Neural progenitor cell (in vitro differentiated cells): Measurements from ENCODE around the gene RAB11FIP3. TPM values are rescaled to one million over a fixed set of nuclear protein-coding genes. Genes with fewer than 3 reads are reported as not detected.
A peak's percentile ranks its signal among the peaks of the same experiment; 100 is the strongest.

Experiments used
- DNase-seq: peaks from one replicate; pipeline ENCODE4 v3.0.0-alpha.2; 2016; ENCODE audit warnings: low spot score
- H2AFZ ChIP-seq: fragments of 200-600 bp; sonication (generic); replicated peaks from 2 replicates; pipeline ENCODE4 v1.6.1; 2016; ENCODE audit warnings: antibody characterized with exemption
- H3F3A ChIP-seq: fragments of 200-600 bp; sonication (generic); 2 replicates; pipeline ENCODE4 v1.6.1; 2016; ENCODE audit warnings: antibody characterized with exemption, low read depth
- H3K27ac ChIP-seq: fragments of 200-600 bp; sonication (generic); 2 replicates; pipeline ENCODE4 v1.5.1; 2016; ENCODE audit warnings: mild to moderate bottlenecking
- H3K27me3 ChIP-seq: fragments of 200-600 bp; sonication (generic); 2 replicates; pipeline ENCODE4 v1.6.1; 2016; ENCODE audit warnings: mild to moderate bottlenecking, moderate library complexity
- H3K36me3 ChIP-seq: fragments of 200-600 bp; sonication (generic); 2 replicates; pipeline ENCODE4 v1.5.1; 2016
- H3K4me1 ChIP-seq: fragments of 200-600 bp; sonication (generic); 2 replicates; pipeline ENCODE4 v1.6.1; 2016; ENCODE audit warnings: mixed run types
- H3K4me2 ChIP-seq: fragments of 200-600 bp; sonication (generic); 2 replicates; pipeline ENCODE4 v1.6.1; 2016
- H3K4me3 ChIP-seq: fragments of 200-600 bp; sonication (generic); 2 replicates; pipeline ENCODE4 v1.5.1; 2016
- H3K79me2 ChIP-seq: fragments of 200-600 bp; sonication (generic); 2 replicates; pipeline ENCODE4 v1.6.1; 2016; ENCODE audit warnings: low read depth
- H3K9ac ChIP-seq: fragments of 200-600 bp; sonication (generic); 2 replicates; pipeline ENCODE4 v1.6.1; 2016
- H3K9me3 ChIP-seq: fragments of 200-600 bp; sonication (generic); 2 replicates; pipeline ENCODE4 v1.5.1; 2016; ENCODE audit warnings: low read depth
- H4K20me1 ChIP-seq: fragments of 200-600 bp; sonication (generic); 2 replicates; pipeline ENCODE4 v1.6.1; 2016; ENCODE audit warnings: low read depth
- H3K27ac Mint-ChIP-seq: 3 replicates; pipeline ENCODE4 v1.8.0; 2021; ENCODE audit warnings: mixed read lengths
- H3K27me3 Mint-ChIP-seq: 2 replicates; pipeline ENCODE4 v1.8.0; 2022; ENCODE audit warnings: low read depth, mild to moderate bottlenecking, inconsistent platforms, moderate library complexity, mixed read lengths; ENCODE audit not compliant: insufficient read depth
- H3K36me3 Mint-ChIP-seq: 3 replicates; pipeline ENCODE4 v1.8.0; 2021; ENCODE audit warnings: mixed read lengths
- H3K4me1 Mint-ChIP-seq: 3 replicates; pipeline ENCODE4 v1.8.0; 2021; ENCODE audit warnings: mixed read lengths
- H3K4me3 Mint-ChIP-seq: 3 replicates; pipeline ENCODE4 v1.8.0; 2021; ENCODE audit warnings: mild to moderate bottlenecking, moderate library complexity, mixed read lengths
- H3K9me3 Mint-ChIP-seq: 3 replicates; pipeline ENCODE4 v1.8.0; 2020; ENCODE audit warnings: mixed read lengths
- EZH2 ChIP-seq: fragments of 200-600 bp; sonication (generic); IDR thresholded peaks from 2 replicates; pipeline ENCODE4 v1.6.1; 2017; ENCODE audit warnings: antibody characterized with exemption, mild to moderate bottlenecking, moderate library complexity
- EZH2phosphoT487 ChIP-seq: fragments of 200-600 bp; sonication (generic); IDR thresholded peaks from 2 replicates; pipeline ENCODE4 v1.6.1; 2017; ENCODE audit warnings: antibody characterized with exemption
- total RNA-seq: library from RNA; depleted of rRNA; stranded (reverse); fragments of >200 nt; gene quantifications from 2 replicates; pipeline ENCODE4 v1.2.3, GENCODE V29; 2015; ENCODE audit warnings: low replicate concordance
- TF ChIP-seq, protein P1 (sequence below): fragments of 200-600 bp; sonication (generic); IDR thresholded peaks from 2 replicates; pipeline ENCODE4 v1.5.1; 2017; ENCODE audit warnings: antibody characterized with exemption, mild to moderate bottlenecking

RAB11FIP3 gene
- total RNA-seq, 1 donor from 2014 or later, result 15.5 TPM

DNA sequence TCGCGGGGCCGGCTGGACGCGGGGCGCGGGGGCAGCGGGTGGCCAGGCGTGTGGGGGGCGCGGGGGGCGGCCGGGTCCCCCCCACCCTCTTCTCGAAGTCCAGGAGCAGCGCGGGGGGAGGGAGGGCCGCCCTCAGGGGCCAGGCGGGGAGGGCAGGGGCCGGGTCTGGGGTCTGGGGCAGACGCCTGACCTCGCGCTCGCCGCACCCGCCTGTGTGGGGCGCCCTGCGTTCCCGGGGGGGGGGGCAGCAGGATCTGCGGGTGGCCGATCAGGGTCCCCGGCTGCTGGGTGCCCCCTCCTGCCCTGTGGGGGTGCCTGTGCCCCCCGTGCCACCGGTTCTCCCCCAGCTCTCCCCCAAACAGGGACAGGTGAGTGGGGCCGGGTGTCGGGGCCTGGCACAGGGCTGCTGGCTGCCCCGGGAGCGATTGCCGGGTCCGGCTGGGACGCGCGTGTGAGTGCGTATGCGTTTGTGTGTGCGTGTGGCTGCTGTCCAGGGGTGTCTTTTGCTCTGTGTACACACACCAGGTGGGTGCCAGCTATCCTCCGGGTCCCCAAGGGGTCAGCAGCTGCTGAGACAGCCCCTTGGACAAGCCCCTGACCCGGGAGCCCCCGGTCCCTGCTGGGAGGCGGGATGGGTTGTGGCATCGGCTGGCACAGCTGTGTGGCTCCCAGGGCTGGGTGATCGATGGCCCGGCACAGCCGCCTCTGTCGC lies 135.4 kb downstream of the RAB11FIP3 start:
- no peak overlapping the region for H3K27ac ChIP-seq
- H2AFZ ChIP-seq, result no peak overlapping the region
- peaks cover 8% of the 10 kb centered on the region for H3F3A ChIP-seq
- H3K4me3 ChIP-seq, result no peak overlapping the region
- H3K9ac ChIP-seq, result no peak overlapping the region
- TF ChIP-seq, protein P1, sequence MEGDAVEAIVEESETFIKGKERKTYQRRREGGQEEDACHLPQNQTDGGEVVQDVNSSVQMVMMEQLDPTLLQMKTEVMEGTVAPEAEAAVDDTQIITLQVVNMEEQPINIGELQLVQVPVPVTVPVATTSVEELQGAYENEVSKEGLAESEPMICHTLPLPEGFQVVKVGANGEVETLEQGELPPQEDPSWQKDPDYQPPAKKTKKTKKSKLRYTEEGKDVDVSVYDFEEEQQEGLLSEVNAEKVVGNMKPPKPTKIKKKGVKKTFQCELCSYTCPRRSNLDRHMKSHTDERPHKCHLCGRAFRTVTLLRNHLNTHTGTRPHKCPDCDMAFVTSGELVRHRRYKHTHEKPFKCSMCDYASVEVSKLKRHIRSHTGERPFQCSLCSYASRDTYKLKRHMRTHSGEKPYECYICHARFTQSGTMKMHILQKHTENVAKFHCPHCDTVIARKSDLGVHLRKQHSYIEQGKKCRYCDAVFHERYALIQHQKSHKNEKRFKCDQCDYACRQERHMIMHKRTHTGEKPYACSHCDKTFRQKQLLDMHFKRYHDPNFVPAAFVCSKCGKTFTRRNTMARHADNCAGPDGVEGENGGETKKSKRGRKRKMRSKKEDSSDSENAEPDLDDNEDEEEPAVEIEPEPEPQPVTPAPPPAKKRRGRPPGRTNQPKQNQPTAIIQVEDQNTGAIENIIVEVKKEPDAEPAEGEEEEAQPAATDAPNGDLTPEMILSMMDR, result no peak
- TF ChIP-seq EZH2 (peak; percentile 82), EZH2phosphoT487 (peak; percentile 88)
- no peak for DNase-seq
- H3K27me3 Mint-ChIP-seq, result peaks cover 22% of the 10 kb centered on the region
- peaks cover 11% of the 10 kb centered on the region for H3K4me1 Mint-ChIP-seq
- H3K27me3 ChIP-seq, result peaks cover 70% of the 10 kb centered on the region
- no peaks in the 10 kb centered on the region for H3K36me3 Mint-ChIP-seq
- H3K27ac Mint-ChIP-seq, result no peak overlapping the region
- H3K79me2 ChIP-seq, result no peaks in the 10 kb centered on the region
- no peak overlapping the region for H3K4me3 Mint-ChIP-seq
- H4K20me1 ChIP-seq, result peaks cover 10% of the 10 kb centered on the region
- H3K36me3 ChIP-seq, result no peaks in the 10 kb centered on the region
- no peak overlapping the region for H3K4me2 ChIP-seq
- peaks cover 2% of the 10 kb centered on the region for H3K9me3 Mint-ChIP-seq
- peaks cover 7% of the 10 kb centered on the region for H3K4me1 ChIP-seq
- no peaks in the 10 kb centered on the region for H3K9me3 ChIP-seq

DNA sequence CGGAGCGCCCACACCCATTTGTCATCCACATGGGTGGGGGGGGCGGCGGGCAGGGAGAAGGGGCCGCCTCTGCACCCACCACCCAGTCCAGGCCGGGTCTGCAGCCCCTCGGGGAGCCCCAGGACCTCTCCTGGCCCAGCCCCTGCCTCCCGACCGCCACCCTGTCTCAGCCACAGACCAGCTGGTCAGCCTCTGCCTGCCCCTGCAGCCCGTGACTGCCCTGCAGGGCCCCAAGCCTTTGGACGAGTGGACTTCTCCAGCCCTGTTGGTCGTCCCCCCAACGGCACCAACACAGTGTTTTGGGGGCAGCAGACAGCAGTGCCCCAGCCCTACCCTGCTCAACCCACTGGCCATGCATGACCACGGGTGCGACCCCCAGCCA lies 136.0 kb downstream of the RAB11FIP3 start:
- no peaks in the 10 kb centered on the region for H3K36me3 ChIP-seq
- H3K4me3 ChIP-seq, result no peak overlapping the region
- H2AFZ ChIP-seq, result no peak overlapping the region
- peaks cover 11% of the 10 kb centered on the region for H3K4me1 ChIP-seq
- Mint-ChIP-seq H3K4me3 (no peak overlapping the region), H3K9me3 (peaks cover 2% of the 10 kb centered on the region), H3K36me3 (no peaks in the 10 kb centered on the region), H3K27me3 (peaks cover 22% of the 10 kb centered on the region), H3K27ac (no peak overlapping the region), H3K4me1 (peaks cover 12% of the 10 kb centered on the region)
- H3K9ac ChIP-seq, result no peak overlapping the region
- no peaks in the 10 kb centered on the region for H3K79me2 ChIP-seq
- no peak for DNase-seq
- TF ChIP-seq, protein P1, result no peak
- TF ChIP-seq EZH2phosphoT487 (no peak), EZH2 (no peak)
- no peak overlapping the region for H3K27ac ChIP-seq
- H3K27me3 ChIP-seq, result peaks cover 70% of the 10 kb centered on the region
- H4K20me1 ChIP-seq, result peaks cover 10% of the 10 kb centered on the region
- no peak overlapping the region for H3K4me2 ChIP-seq
- no peaks in the 10 kb centered on the region for H3K9me3 ChIP-seq
- peaks cover 8% of the 10 kb centered on the region for H3F3A ChIP-seq

DNA sequence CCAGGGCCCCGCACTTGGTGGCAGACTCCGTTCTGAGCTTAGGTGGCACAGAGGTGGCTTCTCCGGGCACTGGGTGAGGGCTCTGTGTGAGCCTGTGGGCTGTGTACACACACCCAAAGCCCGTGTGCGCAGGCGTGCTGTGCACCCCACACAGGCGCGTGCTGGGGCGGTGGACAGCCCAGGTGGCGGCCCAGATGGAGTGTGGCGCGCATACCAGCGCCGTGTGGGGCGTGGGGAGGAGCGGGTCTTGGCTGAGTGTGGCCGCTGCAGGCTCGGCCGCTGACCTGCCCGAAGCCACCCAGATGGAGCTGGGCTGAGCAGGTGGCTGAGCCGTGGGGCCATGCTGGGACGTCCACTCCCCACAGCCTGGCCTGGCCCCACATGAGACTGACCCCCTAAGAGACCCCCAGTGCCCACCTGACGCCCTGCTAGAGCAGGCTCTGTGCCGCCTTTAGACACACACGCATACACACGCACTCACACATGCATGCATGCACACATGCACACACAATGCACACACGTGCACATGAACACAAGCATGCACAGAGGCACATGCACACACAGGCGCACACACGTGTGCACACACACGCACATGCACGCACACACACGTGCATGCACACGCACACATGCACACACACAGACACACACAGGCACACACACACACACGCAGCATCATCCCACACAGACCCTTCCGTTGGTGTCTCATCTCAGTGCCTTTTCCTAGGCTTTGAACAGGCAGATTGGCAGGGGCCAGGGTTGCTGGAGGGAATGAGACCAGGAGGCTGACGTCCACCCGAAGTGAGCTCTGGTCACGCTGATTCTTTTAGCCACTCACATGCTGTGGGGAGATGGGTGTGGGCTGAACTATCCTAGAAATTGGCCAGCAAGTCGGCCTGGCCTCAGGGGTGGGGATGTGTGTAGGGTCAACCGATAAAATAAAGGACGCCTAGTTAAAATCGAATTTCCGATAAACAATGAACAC lies 136.8 kb downstream of the RAB11FIP3 start:
- peak overlapping the region; percentile 27 for H3K27ac Mint-ChIP-seq
- TF ChIP-seq EZH2phosphoT487, result no peak
- TF ChIP-seq EZH2, result no peak
- TF ChIP-seq, protein P1, result no peak
- Histone ChIP-seq H3K79me2 (no peaks in the 10 kb centered on the region), H2AFZ (no peak overlapping the region), H3K9ac (no peak overlapping the region), H3K4me1 (peaks cover 11% of the 10 kb centered on the region), H4K20me1 (peaks cover 10% of the 10 kb centered on the region), H3F3A (peaks cover 8% of the 10 kb centered on the region), H3K4me3 (no peak overlapping the region), H3K27me3 (peaks cover 68% of the 10 kb centered on the region), H3K4me2 (no peak overlapping the region), H3K36me3 (no peaks in the 10 kb centered on the region), H3K9me3 (no peaks in the 10 kb centered on the region), H3K27ac (no peak overlapping the region)
- H3K9me3 Mint-ChIP-seq, result peaks cover 2% of the 10 kb centered on the region
- no peaks in the 10 kb centered on the region for H3K36me3 Mint-ChIP-seq
- peaks cover 19% of the 10 kb centered on the region for H3K4me1 Mint-ChIP-seq
- H3K27me3 Mint-ChIP-seq, result peaks cover 22% of the 10 kb centered on the region
- H3K4me3 Mint-ChIP-seq, result no peak overlapping the region
- DNase-seq, result no peak
